Activated CD4-positive, alpha-beta T cell treated with anti-CD3 and anti-CD28 coated beads for 36 hours (primary cell): ENCODE results near the gene THOP1. TPM values are rescaled to one million over a fixed set of nuclear protein-coding genes. Genes with fewer than 3 reads are reported as not detected.

Experiments
- ATAC-seq: fragments of 200-7000 bp; cut with Tn5 transposase; one replicate; pipeline ENCODE4 v1.10.0; 2021; ENCODE audit warnings: mild to moderate bottlenecking, moderate library complexity
- CTCF ChIA-PET: fragments of 350-600 bp; sonication (Branson Sonifier 250); formaldehyde crosslinking; loops from one replicate; lab custom pipeline; 2021; ENCODE audit warnings: antibody characterized with exemption; lab: Charles Lee
- POLR2A ChIA-PET: fragments of 350-600 bp; sonication (Branson Sonifier 250); formaldehyde crosslinking; loops from one replicate; lab custom pipeline; 2021; ENCODE audit warnings: antibody characterized with exemption, inconsistent platforms; lab: Charles Lee
- DNase-seq: peaks from one replicate; pipeline ENCODE4 v3.0.0-alpha.2; 2020
- H3K27ac Mint-ChIP-seq: one replicate; pipeline ENCODE4 v1.8.0; 2021; ENCODE audit warnings: mixed read lengths
- H3K27me3 Mint-ChIP-seq: one replicate; pipeline ENCODE4 v1.8.0; 2021; ENCODE audit warnings: mixed read lengths
- H3K36me3 Mint-ChIP-seq: one replicate; pipeline ENCODE4 v1.8.0; 2021; ENCODE audit warnings: low read depth, mixed read lengths
- H3K4me1 Mint-ChIP-seq: one replicate; pipeline ENCODE4 v1.8.0; 2021; ENCODE audit warnings: mixed read lengths
- H3K4me3 Mint-ChIP-seq: one replicate; pipeline ENCODE4 v1.8.0; 2021; ENCODE audit warnings: mild to moderate bottlenecking, moderate library complexity, mixed read lengths
- H3K9me3 Mint-ChIP-seq: one replicate; pipeline ENCODE4 v1.8.0; 2021; ENCODE audit warnings: low read depth, mixed read lengths
- intact Hi-C, 2 experiments: fragments of 100-400 bp; cut with DNase I in 1 of 2; cut with micrococcal nuclease in 1 of 2; formaldehyde crosslinking; loops; one replicate each; pipeline versions ENCODE4 v1.14.2 to v1.15.1; 2022 to 2024; cut with DNase I, micrococcal nuclease
- total RNA-seq, 2 experiments: library from RNA; stranded (reverse); gene quantifications; one replicate each; pipeline ENCODE4 v1.2.3, GENCODE V29; 2021

The THOP1 gene
- total RNA-seq, 2 experiments from 2014 or later = 135 to 144 TPM

GRCh38 chr19:2797280-2797679 is 12.0 kb downstream of the THOP1 start:
- Mint-ChIP-seq H3K27ac (no peak overlapping the region), H3K4me1 (no peaks in the 10 kb centered on the region), H3K9me3 (no peaks in the 10 kb centered on the region), H3K27me3 (no peaks in the 10 kb centered on the region), H3K4me3 (no peak overlapping the region), H3K36me3 (peaks cover 44% of the 10 kb centered on the region)
- ATAC-seq = no peak
- ChIA-PET POLR2A (no interaction called here), CTCF (no interaction called here)
- intact Hi-C loops = no loop called here
- DNase-seq = no peak

- intact Hi-C loops = no loop called here
- POLR2A ChIA-PET = no interaction called here
- Mint-ChIP-seq H3K27me3 (no peaks in the 10 kb centered on the region), H3K36me3 (peaks cover 46% of the 10 kb centered on the region), H3K9me3 (no peaks in the 10 kb centered on the region), H3K4me3 (no peak overlapping the region), H3K4me1 (no peaks in the 10 kb centered on the region), H3K27ac (no peak overlapping the region)
- no peak for ATAC-seq
- DNase-seq = no peak
- CTCF ChIA-PET = no interaction called here
Measured at GRCh38 chr19:2798158-2798685, 12.9 kb downstream of the THOP1 start.

GRCh38 chr19:2798733-2799132 is 13.4 kb downstream of the THOP1 start:
- no peaks in the 10 kb centered on the region for H3K9me3 Mint-ChIP-seq
- H3K27me3 Mint-ChIP-seq = no peaks in the 10 kb centered on the region
- intact Hi-C loops = no loop called here
- H3K27ac Mint-ChIP-seq = no peak overlapping the region
- ChIA-PET CTCF (no interaction called here), POLR2A (no interaction called here)
- DNase-seq = no peak
- no peaks in the 10 kb centered on the region for H3K4me1 Mint-ChIP-seq
- peaks cover 42% of the 10 kb centered on the region for H3K36me3 Mint-ChIP-seq
- no peak for ATAC-seq
- no peak overlapping the region for H3K4me3 Mint-ChIP-seq

GRCh38 chr19:2799273-2800020 is 14.1 kb downstream of the THOP1 start:
- POLR2A ChIA-PET = no interaction called here
- no peak overlapping the region for H3K27ac Mint-ChIP-seq

GRCh38 chr19:2800506-2800905 is 15.2 kb downstream of the THOP1 start:
- ChIA-PET CTCF (no interaction called here), POLR2A (no interaction called here)
- Mint-ChIP-seq H3K9me3 (no peaks in the 10 kb centered on the region), H3K27me3 (no peaks in the 10 kb centered on the region), H3K36me3 (peaks cover 35% of the 10 kb centered on the region), H3K27ac (no peak overlapping the region), H3K4me3 (no peak overlapping the region), H3K4me1 (no peaks in the 10 kb centered on the region)
- ATAC-seq (no peak), DNase-seq (no peak)
- intact Hi-C loops = no loop called here

More at GRCh38 chr19:2799273-2800020, 14.1 kb downstream of the THOP1 start:
- Mint-ChIP-seq H3K9me3 (no peaks in the 10 kb centered on the region), H3K27me3 (no peaks in the 10 kb centered on the region), H3K4me1 (no peaks in the 10 kb centered on the region), H3K36me3 (peaks cover 39% of the 10 kb centered on the region), H3K4me3 (no peak overlapping the region)
- ATAC-seq = no peak
- CTCF ChIA-PET = no interaction called here
- intact Hi-C loops = no loop called here
- DNase-seq = no peak

- H3K4me3 Mint-ChIP-seq = no peak overlapping the region
- POLR2A ChIA-PET = no interaction called here
- no peak for ATAC-seq
Measured at GRCh38 chr19:2802826-2803225, 17.5 kb downstream of the THOP1 start.

GRCh38 chr19:2803486-2804155 is 18.3 kb downstream of the THOP1 start:
- Mint-ChIP-seq H3K9me3 (no peaks in the 10 kb centered on the region), H3K4me1 (no peaks in the 10 kb centered on the region), H3K4me3 (no peak overlapping the region), H3K36me3 (peaks cover 25% of the 10 kb centered on the region), H3K27ac (no peak overlapping the region), H3K27me3 (no peaks in the 10 kb centered on the region)
- CTCF ChIA-PET = no interaction called here
- ATAC-seq = no peak
- intact Hi-C loops = no loop called here
- POLR2A ChIA-PET = no interaction called here
- no peak for DNase-seq

More at GRCh38 chr19:2802826-2803225, 17.5 kb downstream of the THOP1 start:
- Mint-ChIP-seq H3K4me1 (no peaks in the 10 kb centered on the region), H3K9me3 (no peaks in the 10 kb centered on the region), H3K36me3 (peaks cover 23% of the 10 kb centered on the region), H3K27ac (no peak overlapping the region), H3K27me3 (no peaks in the 10 kb centered on the region)
- DNase-seq = no peak
- CTCF ChIA-PET = no interaction called here
- intact Hi-C loops = no loop called here

- DNase-seq (no peak), ATAC-seq (no peak)
- intact Hi-C loops = no loop called here
- H3K4me1 Mint-ChIP-seq = no peaks in the 10 kb centered on the region
- H3K9me3 Mint-ChIP-seq = no peaks in the 10 kb centered on the region
- CTCF ChIA-PET = no interaction called here
- H3K4me3 Mint-ChIP-seq = no peak overlapping the region
- H3K27me3 Mint-ChIP-seq = no peaks in the 10 kb centered on the region
- no peak overlapping the region for H3K27ac Mint-ChIP-seq
- peaks cover 31% of the 10 kb centered on the region for H3K36me3 Mint-ChIP-seq
- POLR2A ChIA-PET = no interaction called here
Measured at GRCh38 chr19:2804156-2805004, 19.1 kb downstream of the THOP1 start.

- no peak overlapping the region for H3K27ac Mint-ChIP-seq
- ChIA-PET CTCF (no interaction called here), POLR2A (no interaction called here)
- no peaks in the 10 kb centered on the region for H3K9me3 Mint-ChIP-seq
- H3K4me3 Mint-ChIP-seq = no peak overlapping the region
- no peaks in the 10 kb centered on the region for H3K4me1 Mint-ChIP-seq
- no peaks in the 10 kb centered on the region for H3K27me3 Mint-ChIP-seq
- no peak for DNase-seq
- intact Hi-C loops = no loop called here
- ATAC-seq = no peak
- peaks cover 31% of the 10 kb centered on the region for H3K36me3 Mint-ChIP-seq
Measured at GRCh38 chr19:2805261-2805900, 20.1 kb downstream of the THOP1 start.

GRCh38 chr19:2805991-2806649 is 20.8 kb downstream of the THOP1 start:
- Mint-ChIP-seq H3K27ac (no peak overlapping the region), H3K27me3 (no peaks in the 10 kb centered on the region), H3K36me3 (peaks cover 28% of the 10 kb centered on the region), H3K4me1 (no peaks in the 10 kb centered on the region), H3K4me3 (no peak overlapping the region), H3K9me3 (no peaks in the 10 kb centered on the region)
- ChIA-PET CTCF (no interaction called here), POLR2A (no interaction called here)
- ATAC-seq = no peak
- no peak for DNase-seq
- intact Hi-C loops = no loop called here
